GM10266 (cell line): ENCODE measurements around the gene DDX42.
A peak's percentile ranks its signal among the peaks of the same experiment; 100 is the strongest.

Source experiments
- DNase-seq: peaks from one replicate; pipeline ENCODE4 v3.0.0; 2012; ENCODE audit errors: extremely low spot score
- CTCF ChIP-seq: IDR thresholded peaks from 2 replicates; pipeline ENCODE4 v1.5.1; 2012; ENCODE audit warnings: mild to moderate bottlenecking, low read depth; ENCODE audit not compliant: control insufficient read depth, insufficient read depth; ENCODE audit errors: missing control alignments

Gene DDX42

GRCh38 chr17:63833741-63834373, 59.9 kb downstream of the DDX42 start:
- DNase-seq = no peak

GRCh38 chr17:63834431-63835166, 60.6 kb downstream of the DDX42 start:
- peak; percentile 62 for DNase-seq
- TF ChIP-seq CTCF = peak; percentile 65

More at GRCh38 chr17:63833741-63834373, 59.9 kb downstream of the DDX42 start:
- TF ChIP-seq CTCF = no peak

GRCh38 chr17:63835167-63835720, 61.3 kb downstream of the DDX42 start:
- no peak for DNase-seq
- TF ChIP-seq CTCF = no peak

GRCh38 chr17:63836811-63837210, 62.8 kb downstream of the DDX42 start:
- DNase-seq = no peak
- TF ChIP-seq CTCF = no peak

- TF ChIP-seq CTCF = no peak
- no peak for DNase-seq
These were observed 63.5 kb downstream of the DDX42 start for GRCh38 chr17:63837480-63837879.

- DNase-seq = no peak
- no peak for TF ChIP-seq CTCF
These were observed 64.1 kb downstream of the DDX42 start for GRCh38 chr17:63837962-63838600.
